GM12878 (cell line): Measurements from ENCODE around the gene CUEDC1. TPM values are rescaled to one million over a fixed set of nuclear protein-coding genes. Genes with fewer than 3 reads are reported as not detected.

Experiments used
- ATAC-seq: fragments of 200-7000 bp; cut with Tn5 transposase; 3 replicates; pipeline ENCODE4 v1.9.1; 2020; ENCODE audit warnings: mild to moderate bottlenecking, moderate library complexity
- BruUV-seq: library from RNA; stranded (reverse); fragments of 400-500 nt; replicated peaks from 2 replicates; lab custom pipeline; 2021; lab: Mats Ljungman, UMichigan
- CTCF ChIA-PET: fragments of 300-600 bp; sonication (Branson Sonifier 250); formaldehyde crosslinking; extraction: SDS; loops from one replicate; lab custom pipeline; 2021; ENCODE audit warnings: inconsistent platforms; lab: Yijun Ruan, JAX
- POLR2A ChIA-PET: fragments of 350-600 bp; formaldehyde crosslinking; extraction: SDS; loops from one replicate; lab custom pipeline; 2021; ENCODE audit warnings: inconsistent platforms; lab: Charles Lee
- RAD21 ChIA-PET: fragments of 300-600 bp; sonication (Branson Sonifier 250); formaldehyde crosslinking; loops from one replicate; lab custom pipeline; 2023; ENCODE audit warnings: antibody characterized with exemption; ENCODE audit not compliant: unreplicated experiment; lab: Charles Lee
- SMC1A ChIA-PET: fragments of 300-600 bp; sonication (Branson Sonifier 250); formaldehyde crosslinking; loops from one replicate; lab custom pipeline; 2023; ENCODE audit not compliant: unreplicated experiment, uncharacterized antibody; lab: Charles Lee
- DNase-seq: peaks from one replicate; pipeline ENCODE4 v3.0.0-alpha.2; 2011; ENCODE audit warnings: low read depth, low spot score
- FAIRE-seq: peaks from 3 replicates; lab custom pipeline; 2011; peaks lifted over from hg19 to GRCh38; lab: Jason Lieb, UNC
- H2AFZ ChIP-seq: 2 replicates; pipeline ENCODE4 v1.6.0; 2011; ENCODE audit warnings: low read depth, low read length, control low read depth; ENCODE audit not compliant: control insufficient read depth
- H3K27ac ChIP-seq: 2 replicates; pipeline ENCODE4 v1.5.1; 2011; ENCODE audit warnings: control low read depth; ENCODE audit not compliant: control insufficient read depth, insufficient read depth
- H3K27me3 ChIP-seq, 2 experiments: replicated peaks in 1 of 2; 2 replicates each; pipeline versions ENCODE4 v1.6.0 to v1.6.1; 2011; ENCODE audit warnings: low read length in 1 of 2; ENCODE audit not compliant: control insufficient read depth in 2 of 2, insufficient read depth in 2 of 2
- H3K36me3 ChIP-seq, 2 experiments: 2 replicates each; pipeline ENCODE4 v1.5.1; 2011; ENCODE audit warnings: low read length in 1 of 2; ENCODE audit not compliant: control insufficient read depth in 2 of 2, insufficient read depth in 2 of 2
- H3K4me1 ChIP-seq: 2 replicates; pipeline ENCODE4 v1.6.1; 2011; ENCODE audit warnings: mild to moderate bottlenecking, low read length, moderate library complexity, mixed read lengths; ENCODE audit not compliant: control insufficient read depth, insufficient read depth
- H3K4me2 ChIP-seq: 2 replicates; pipeline ENCODE4 v1.6.0; 2011; ENCODE audit warnings: control low read depth; ENCODE audit not compliant: control insufficient read depth, insufficient read depth
- H3K4me3 ChIP-seq: fragments of 200-600 bp; sonication (generic); 2 replicates; pipeline ENCODE4 v1.5.1; 2016
- H3K79me2 ChIP-seq: 2 replicates; pipeline ENCODE4 v1.6.0; 2011; ENCODE audit warnings: low read length; ENCODE audit not compliant: control insufficient read depth, insufficient read depth
- H3K9ac ChIP-seq: 2 replicates; pipeline ENCODE4 v1.8.0; 2011; ENCODE audit warnings: low read length, control low read depth, mixed read lengths; ENCODE audit not compliant: control insufficient read depth, insufficient read depth
- H3K9me3 ChIP-seq: replicated peaks from 3 replicates; pipeline ENCODE4 v1.5.1; 2011; ENCODE audit warnings: mild to moderate bottlenecking, low read length; ENCODE audit not compliant: control insufficient read depth, insufficient read depth
- H4K20me1 ChIP-seq: 2 replicates; pipeline ENCODE4 v1.6.0; 2011; ENCODE audit not compliant: control insufficient read depth, insufficient read depth
- ZNF24 ChIP-seq: fragments of 450-650 bp; IDR thresholded peaks from 2 replicates; pipeline ENCODE4 v1.6.1; 2017; ENCODE audit warnings: antibody characterized with exemption, mild to moderate bottlenecking
- whole genome bisulfite sequencing: methylation state at CpG from one replicate; pipeline ENCODE4 v1.1.6; 2016; ENCODE audit warnings: low lambda C conversion rate; ENCODE audit not compliant: insufficient replicate concordance, insufficient coverage; ENCODE audit errors: missing lambda C conversion rate; 5-methylcytosine and 5-hydroxymethylcytosine counted together
- in situ Hi-C: fragments of 300-500 bp; cut with MboI; formaldehyde crosslinking; loops from 9 replicates; pipeline ENCODE4 v1.14.3; 2018; ENCODE audit warnings: mixed read lengths
- intact Hi-C: fragments of 100-400 bp; cut with micrococcal nuclease; formaldehyde crosslinking; loops from one replicate; pipeline ENCODE4 v1.14.2; 2022; ENCODE audit not compliant: unreplicated experiment
- polyA plus RNA-seq, 11 experiments: library from polyadenylated mRNA; depleted of rRNA in 4 of 11; unstranded in 6 of 11; stranded (reverse) in 5 of 11; fragments of >200 nt; fragmentation: Nextera tagmentation in 4 of 11; fragmentation: Illumina TruSeq in 1 of 11; extraction: Ambion mirVana in 4 of 11; extraction: Trizol in 1 of 11; gene quantifications; 1 replicate in 1 of 11; 2 replicates in 10 of 11; pipeline versions ENCODE4 v1.2.1 to v1.2.3, GENCODE V29; 2011 to 2016; ENCODE audit warnings: inconsistent platforms in 2 of 11, missing spikeins in 2 of 11, low read depth in 1 of 11
- total RNA-seq, 4 experiments: library from RNA; depleted of rRNA in 3 of 4; stranded (reverse); fragments of >200 nt in 3 of 4; fragmentation: Illumina TruSeq in 1 of 4; extraction: Trizol in 1 of 4; gene quantifications; 2 replicates each; pipeline versions ENCODE4 v1.2.1 to v1.2.3, GENCODE V29; 2013 to 2021
- TF ChIP-seq, protein P1 (sequence below): fragments of 450-650 bp; IDR thresholded peaks from 2 replicates; pipeline ENCODE4 v1.6.1; 2014; ENCODE audit warnings: mild to moderate bottlenecking

Gene CUEDC1
- total and polyA plus RNA-seq, 10 of the 15 experiments (the other 5 are each of a cell fraction or from before 2014, with no cell fraction given): 0.24 to 7.4 (median 1.8) TPM

- BruUV-seq: no TSS peak
- WGBS: 92% methylated on average over 2 of the region's 2 CpGs
Measured at GRCh38 chr17:57889252-57889651, 66.0 kb downstream of the CUEDC1 start.

More at GRCh38 chr17:57889252-57889651, 66.0 kb downstream of the CUEDC1 start:
- Histone ChIP-seq H3K9ac (no peak overlapping the region), H3K9me3 (no peaks in the 10 kb centered on the region), H3K79me2 (no peaks in the 10 kb centered on the region), H2AFZ (no peak overlapping the region), H3K4me2 (no peak overlapping the region), H3K36me3 (no peaks in the 10 kb centered on the region), H3K27ac (no peak overlapping the region), H3K27me3 (no peaks in the 10 kb centered on the region), H4K20me1 (no peaks in the 10 kb centered on the region; the same call in 1 of the 2 replicates), H3K4me3 (no peak overlapping the region), H3K4me1 (peaks cover 10% of the 10 kb centered on the region)
- ATAC-seq (no peak), FAIRE-seq (no peak), DNase-seq (no peak)
- TF ChIP-seq, protein P1, sequence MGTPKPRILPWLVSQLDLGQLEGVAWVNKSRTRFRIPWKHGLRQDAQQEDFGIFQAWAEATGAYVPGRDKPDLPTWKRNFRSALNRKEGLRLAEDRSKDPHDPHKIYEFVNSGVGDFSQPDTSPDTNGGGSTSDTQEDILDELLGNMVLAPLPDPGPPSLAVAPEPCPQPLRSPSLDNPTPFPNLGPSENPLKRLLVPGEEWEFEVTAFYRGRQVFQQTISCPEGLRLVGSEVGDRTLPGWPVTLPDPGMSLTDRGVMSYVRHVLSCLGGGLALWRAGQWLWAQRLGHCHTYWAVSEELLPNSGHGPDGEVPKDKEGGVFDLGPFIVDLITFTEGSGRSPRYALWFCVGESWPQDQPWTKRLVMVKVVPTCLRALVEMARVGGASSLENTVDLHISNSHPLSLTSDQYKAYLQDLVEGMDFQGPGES: no peak
- TF ChIP-seq ZNF24: no peak
- in situ Hi-C loops: no loop called here
- POLR2A ChIA-PET: interaction anchor here (1.2 kb wide), 1 partner anchor 10 kb away, joined by 4 read pairs; no protein-coding TSS in a partner anchor
- CTCF ChIA-PET: interaction anchor here (4.6 to 9.4 kb wide), 3 partner anchors 12 to 112 kb away, joined by 23 to 92 read pairs (median 89); no protein-coding TSS in a partner anchor
- RAD21 ChIA-PET: interaction anchor here (1.0 to 1.9 kb wide), 2 partner anchors 29 to 105 kb away, joined by 3 to 4 read pairs; no protein-coding TSS in a partner anchor
- intact Hi-C loops: no loop called here
- SMC1A ChIA-PET: interaction anchor here (2.1 to 7.8 kb wide), 2 partner anchors 28 to 108 kb away, joined by 7 to 111 read pairs; no protein-coding TSS in a partner anchor
